HL-60 (cell line): ENCODE results near the gene KCNA3.

Experiments
- DNase-seq, 2 experiments: peaks; one replicate each; pipeline ENCODE4 v3.0.0-alpha.2; 2010 to 2020; ENCODE audit warnings: low read depth in 1 of 2, low spot score in 1 of 2
- H3K27ac ChIP-seq: fragments of 250-450 bp; sonication (Bioruptor Pico); replicated peaks from 2 replicates; pipeline ENCODE4 v1.5.1; 2020; ENCODE audit warnings: mild to moderate bottlenecking, moderate library complexity
- H3K27me3 ChIP-seq: fragments of 250-450 bp; sonication (Bioruptor Pico); 2 replicates; pipeline ENCODE4 v1.5.1; 2021; ENCODE audit warnings: mild to moderate bottlenecking, moderate library complexity; ENCODE audit not compliant: insufficient read depth, poor library complexity, severe bottlenecking
- H3K4me3 ChIP-seq: replicated peaks from 2 replicates; pipeline ENCODE4 v1.5.1; 2011; ENCODE audit warnings: mild to moderate bottlenecking, control low read depth, low read length; ENCODE audit not compliant: insufficient read depth
- CTCF ChIP-seq: IDR thresholded peaks from one replicate; pipeline ENCODE4 v1.5.1; 2011; ENCODE audit warnings: low read length, control low read depth, inconsistent platforms; ENCODE audit not compliant: insufficient read depth
- GABPA ChIP-seq: IDR thresholded peaks from 2 replicates; pipeline ENCODE4 v1.6.1; 2012; ENCODE audit warnings: low read depth
- POLR2AphosphoS5 ChIP-seq: IDR thresholded peaks from 2 replicates; pipeline ENCODE4 v1.6.1; 2012; ENCODE audit warnings: low read depth
- REST ChIP-seq: IDR thresholded peaks from 2 replicates; pipeline ENCODE4 v1.6.1; 2012; ENCODE audit warnings: low read depth; ENCODE audit not compliant: insufficient replicate concordance
- SPI1 ChIP-seq: IDR thresholded peaks from 2 replicates; pipeline ENCODE4 v1.6.1; 2012; ENCODE audit warnings: low read depth, mild to moderate bottlenecking, borderline replicate concordance

KCNA3 gene

GRCh38 chr1:110645211-110645610 lies 29.5 kb downstream of the KCNA3 start:
- Histone ChIP-seq H3K4me3 (no peak overlapping the region), H3K27me3 (peaks cover 7% of the 10 kb centered on the region), H3K27ac (no peak overlapping the region)
- no peak for TF ChIP-seq POLR2AphosphoS5
- no peak for TF ChIP-seq CTCF
- no peak for TF ChIP-seq SPI1
- TF ChIP-seq REST = no peak
- no peak for TF ChIP-seq GABPA
- no peak for DNase-seq

- DNase-seq = peak in 1 of 2 experiments; percentile 24
- TF ChIP-seq SPI1 (peak; percentile 86), GABPA (no peak), REST (no peak), CTCF (no peak)
- H3K27me3 ChIP-seq = peaks cover 7% of the 10 kb centered on the region
- no peak overlapping the region for H3K27ac ChIP-seq
- H3K4me3 ChIP-seq = no peak overlapping the region
These were observed 30.8 kb downstream of the KCNA3 start for GRCh38 chr1:110643879-110644472.

GRCh38 chr1:110639724-110640386 lies 34.9 kb downstream of the KCNA3 start:
- Histone ChIP-seq H3K4me3 (no peak overlapping the region), H3K27me3 (no peaks in the 10 kb centered on the region), H3K27ac (no peak overlapping the region)
- DNase-seq = peak in 1 of 2 experiments; percentile 45
- no peak for TF ChIP-seq SPI1
- no peak for TF ChIP-seq GABPA

- H3K27ac ChIP-seq = no peak overlapping the region
These were observed 36.2 kb downstream of the KCNA3 start for GRCh38 chr1:110638556-110638955.

More at GRCh38 chr1:110638556-110638955, 36.2 kb downstream of the KCNA3 start:
- no peak for TF ChIP-seq POLR2AphosphoS5
- TF ChIP-seq SPI1 = no peak
- no peak for TF ChIP-seq CTCF
- no peak for TF ChIP-seq REST
- TF ChIP-seq GABPA = no peak
- no peak for DNase-seq
- no peak overlapping the region for H3K4me3 ChIP-seq
- no peaks in the 10 kb centered on the region for H3K27me3 ChIP-seq
